ENCODE data around the gene RBM20. TPM values are rescaled to one million over a fixed set of nuclear protein-coding genes. Genes with fewer than 3 reads are reported as not detected.

RBM20 gene
- total RNA-seq, 4 donors from 2014 or later, result 0.62 to 7.4 (median 3.9) TPM

DNA sequence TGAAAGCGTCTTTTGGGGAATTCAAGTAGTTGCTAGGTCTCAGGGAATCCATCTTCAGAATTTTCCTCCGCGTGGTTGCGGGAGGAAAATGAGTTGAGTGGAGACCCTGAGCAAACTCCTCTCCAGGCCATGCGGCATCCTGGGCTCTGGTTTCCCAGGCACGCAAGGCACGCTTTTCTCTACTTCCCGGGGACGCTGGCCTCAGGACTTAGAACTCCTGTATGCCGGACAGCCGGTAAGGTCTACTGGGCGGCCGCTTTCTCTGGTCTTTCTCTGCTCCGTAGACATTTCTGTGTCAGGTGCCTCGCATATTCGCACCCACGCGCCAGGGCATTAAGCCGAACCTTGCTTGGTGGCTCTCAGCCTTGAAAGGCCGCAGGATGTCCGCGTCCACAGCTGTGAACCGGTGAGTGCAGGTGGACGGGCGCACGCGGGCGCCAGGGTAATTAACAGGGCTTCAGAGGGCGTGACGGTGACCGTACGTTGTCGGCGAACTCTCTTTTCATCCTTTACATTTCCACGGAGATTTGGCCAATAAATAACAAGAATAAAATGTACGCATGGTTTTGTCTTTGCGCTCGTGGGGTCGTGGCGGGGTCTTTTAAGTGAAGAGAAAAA, 992 bp upstream of the RBM20 start:
- Histone ChIP-seq H3K27ac (peak overlapping the region in 2 of 4 donors; percentile 73 to 87), H3K4me1 (peaks cover 0 to 24% (median 13%) of the 10 kb centered on the region in 3 donors), H3K4me3 (peak overlapping the region in 1 of 2 donors; percentile 65), H3K9me3 (no peaks in the 10 kb centered on the region), H3K27me3 (peaks cover 64% of the 10 kb centered on the region), H3K36me3 (no peaks in the 10 kb centered on the region)
- ATAC-seq, result no peak
- TF ChIP-seq EP300 (IDR thresholded peaks at IDR 0.05) (no peak), POLR2A (IDR thresholded peaks at IDR 0.05) (no peak), POLR2AphosphoS5 (IDR thresholded peaks at IDR 0.05) (no peak)
- TF ChIP-seq, protein P1, sequence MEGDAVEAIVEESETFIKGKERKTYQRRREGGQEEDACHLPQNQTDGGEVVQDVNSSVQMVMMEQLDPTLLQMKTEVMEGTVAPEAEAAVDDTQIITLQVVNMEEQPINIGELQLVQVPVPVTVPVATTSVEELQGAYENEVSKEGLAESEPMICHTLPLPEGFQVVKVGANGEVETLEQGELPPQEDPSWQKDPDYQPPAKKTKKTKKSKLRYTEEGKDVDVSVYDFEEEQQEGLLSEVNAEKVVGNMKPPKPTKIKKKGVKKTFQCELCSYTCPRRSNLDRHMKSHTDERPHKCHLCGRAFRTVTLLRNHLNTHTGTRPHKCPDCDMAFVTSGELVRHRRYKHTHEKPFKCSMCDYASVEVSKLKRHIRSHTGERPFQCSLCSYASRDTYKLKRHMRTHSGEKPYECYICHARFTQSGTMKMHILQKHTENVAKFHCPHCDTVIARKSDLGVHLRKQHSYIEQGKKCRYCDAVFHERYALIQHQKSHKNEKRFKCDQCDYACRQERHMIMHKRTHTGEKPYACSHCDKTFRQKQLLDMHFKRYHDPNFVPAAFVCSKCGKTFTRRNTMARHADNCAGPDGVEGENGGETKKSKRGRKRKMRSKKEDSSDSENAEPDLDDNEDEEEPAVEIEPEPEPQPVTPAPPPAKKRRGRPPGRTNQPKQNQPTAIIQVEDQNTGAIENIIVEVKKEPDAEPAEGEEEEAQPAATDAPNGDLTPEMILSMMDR (IDR thresholded peaks at IDR 0.05), result no peak
- WGBS, 2 donors (ENCODE audit: low coverage in 1 of 2), result 17 to 26% methylated on average over 16 to 36 of the region's 40 CpGs

DNA sequence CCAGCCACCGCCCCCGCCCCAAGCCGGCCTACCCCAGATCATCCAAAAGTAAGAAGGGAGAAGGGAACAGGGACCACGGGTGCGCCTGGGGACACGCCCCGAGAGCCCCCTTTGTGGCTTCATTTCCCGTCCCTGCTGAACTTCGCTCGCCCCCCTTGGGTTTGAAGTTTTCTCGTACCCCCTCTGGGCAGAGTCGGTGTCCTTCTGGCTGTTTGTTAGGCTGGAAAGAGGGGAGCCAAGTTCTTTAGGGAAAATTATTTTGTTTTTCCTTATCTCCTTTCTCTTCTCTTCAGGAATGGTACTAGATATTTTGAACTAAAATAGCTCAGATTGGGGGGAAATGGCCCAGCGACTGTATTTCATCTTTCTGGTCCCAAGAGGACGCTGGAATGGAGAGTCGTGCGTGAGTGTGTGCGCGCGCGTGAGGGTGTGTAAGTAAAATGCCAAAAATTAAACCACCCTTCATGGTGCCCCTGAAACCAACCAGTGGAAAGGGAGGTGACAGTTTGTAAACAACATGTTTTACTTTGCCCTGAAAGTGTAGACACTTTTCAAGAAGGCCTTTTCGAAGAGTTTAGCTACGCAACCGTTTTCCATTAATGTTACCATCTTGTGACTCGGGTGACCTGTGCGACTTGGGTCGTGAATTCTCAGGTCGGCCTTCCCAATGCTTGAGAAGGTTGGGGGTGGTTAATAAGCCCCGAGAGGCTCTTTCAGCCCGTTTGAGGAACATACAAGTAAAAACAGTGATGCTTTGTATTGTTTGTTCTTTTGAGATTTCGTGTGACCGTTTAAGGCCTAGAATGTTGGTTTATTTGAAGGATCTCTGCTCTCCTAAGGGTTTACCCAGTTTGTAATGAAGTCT, 694 bp downstream of the RBM20 start:
- no peaks in the 10 kb centered on the region for H3K9me3 ChIP-seq
- no peaks in the 10 kb centered on the region for H3K36me3 ChIP-seq
- peak overlapping the region; percentile 40 to 65 for H3K4me3 ChIP-seq
- WGBS, 2 donors (ENCODE audit: low coverage in 1 of 2), result 38 to 48% methylated on average over 11 to 23 of the region's 31 CpGs
- H3K4me1 ChIP-seq, result peaks cover 0 to 24% (median 13%) of the 10 kb centered on the region in 3 donors
- ATAC-seq, result no peak
- TF ChIP-seq, protein P1 (IDR thresholded peaks at IDR 0.05), result no peak
- TF ChIP-seq POLR2AphosphoS5 (IDR thresholded peaks at IDR 0.05) (no peak), POLR2A (IDR thresholded peaks at IDR 0.05) (no peak), EP300 (IDR thresholded peaks at IDR 0.05) (no peak)
- H3K27ac ChIP-seq, result peak overlapping the region in 3 of 4 donors; percentile 73 to 88 (median 87)
- H3K27me3 ChIP-seq, result peaks cover 79% of the 10 kb centered on the region

DNA sequence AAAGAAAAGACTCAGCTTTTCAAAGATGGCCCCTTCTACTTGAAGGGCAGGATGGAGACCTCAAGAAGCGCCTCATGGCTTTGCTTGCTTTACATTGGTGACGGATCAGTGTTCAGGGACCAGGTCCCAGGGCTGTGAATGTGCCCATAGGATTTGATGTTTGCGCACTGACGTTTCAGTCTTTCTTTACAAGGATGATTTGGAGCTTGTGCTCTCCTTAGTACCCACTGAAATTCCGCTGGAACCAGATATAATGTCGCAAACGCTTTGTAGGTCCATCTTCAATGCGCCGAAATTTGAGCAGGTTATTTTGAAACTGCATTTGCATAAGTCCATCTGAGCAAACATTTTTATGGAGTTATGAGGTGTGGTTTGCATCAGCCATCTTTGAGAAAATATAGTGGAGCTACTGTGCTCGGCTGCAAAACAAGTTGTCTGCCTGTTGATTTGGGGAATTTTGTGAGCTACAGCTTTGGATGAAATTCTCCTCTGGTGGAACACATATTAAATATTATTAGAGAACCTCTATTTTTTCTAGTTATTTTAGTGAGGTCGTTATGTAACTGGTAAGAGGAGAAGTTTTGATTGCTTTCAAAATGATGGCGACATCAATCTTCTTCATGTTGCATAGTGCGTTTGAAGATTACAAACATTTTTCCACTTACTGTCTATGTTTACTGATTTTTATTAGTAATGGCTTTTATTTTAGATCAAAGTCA, 2.4 kb downstream of the RBM20 start:
- peaks cover 0 to 24% (median 13%) of the 10 kb centered on the region in 3 donors for H3K4me1 ChIP-seq
- ATAC-seq, result no peak

DNA sequence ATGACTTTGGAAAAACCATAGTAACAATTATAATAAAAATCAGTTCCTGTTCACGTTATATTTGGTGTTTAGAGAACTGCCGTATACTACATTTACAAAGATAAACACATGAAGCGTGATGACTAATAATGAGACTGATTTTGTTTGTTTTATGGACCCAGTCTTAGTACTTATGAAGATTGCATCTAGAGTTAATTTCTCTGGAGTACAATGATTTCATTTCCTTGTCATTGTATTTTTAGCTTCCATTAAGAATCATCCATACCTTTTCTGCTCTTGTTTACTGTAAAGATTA, 2.9 kb downstream of the RBM20 start:
- Histone ChIP-seq H3K27me3 (peaks cover 81% of the 10 kb centered on the region), H3K36me3 (no peaks in the 10 kb centered on the region), H3K9me3 (no peaks in the 10 kb centered on the region), H3K4me3 (no peak overlapping the region), H3K4me1 (peaks cover 0 to 24% (median 13%) of the 10 kb centered on the region in 3 donors), H3K27ac (no peak overlapping the region)
- TF ChIP-seq POLR2AphosphoS5 (IDR thresholded peaks at IDR 0.05), result no peak
- TF ChIP-seq, protein P1 (IDR thresholded peaks at IDR 0.05), result no peak
- no peak for TF ChIP-seq EP300 (IDR thresholded peaks at IDR 0.05)
- TF ChIP-seq POLR2A (IDR thresholded peaks at IDR 0.05), result no peak
- no peak for ATAC-seq
- WGBS, 2 donors (ENCODE audit: low coverage in 1 of 2), result 50 to 70% methylated on average over 3 of the region's 3 CpGs

More for the DNA sequence above, 2.4 kb downstream of the RBM20 start:
- Histone ChIP-seq H3K4me3 (no peak overlapping the region), H3K36me3 (no peaks in the 10 kb centered on the region), H3K27me3 (peaks cover 84% of the 10 kb centered on the region), H3K27ac (no peak overlapping the region), H3K9me3 (no peaks in the 10 kb centered on the region)
- TF ChIP-seq EP300 (IDR thresholded peaks at IDR 0.05), result no peak
- TF ChIP-seq, protein P1 (IDR thresholded peaks at IDR 0.05), result no peak
- TF ChIP-seq POLR2A (IDR thresholded peaks at IDR 0.05), result no peak
- no peak for TF ChIP-seq POLR2AphosphoS5 (IDR thresholded peaks at IDR 0.05)
- WGBS, 2 donors (ENCODE audit: low coverage in 1 of 2), result 70 to 79% methylated on average over 11 to 13 of the region's 13 CpGs

Measured in gastroesophageal sphincter (tissue), 4 donors.